B cell (primary cell): ENCODE data around the gene DLX1. TPM values are rescaled to one million over a fixed set of nuclear protein-coding genes. Genes with fewer than 3 reads are reported as not detected.

Source experiments
- ATAC-seq: fragments of 200-7000 bp; cut with Tn5 transposase; one replicate; pipeline ENCODE4 v1.10.0; 2021; ENCODE audit warnings: low read depth, mild to moderate bottlenecking, moderate number of reproducible peaks, moderate library complexity
- CTCF ChIA-PET: fragments of 350-600 bp; sonication (Branson Sonifier 250); formaldehyde crosslinking; loops from one replicate; lab custom pipeline; 2021; ENCODE audit warnings: antibody characterized with exemption, inconsistent platforms; lab: Charles Lee
- POLR2A ChIA-PET: fragments of 350-600 bp; sonication (Branson Sonifier 250); formaldehyde crosslinking; loops from one replicate; lab custom pipeline; 2021; ENCODE audit warnings: antibody characterized with exemption; lab: Charles Lee
- DNase-seq: peaks from one replicate; pipeline ENCODE4 v3.0.0; 2013
- H2AFZ ChIP-seq: 2 replicates; pipeline ENCODE4 v1.6.1; 2012; ENCODE audit warnings: mild to moderate bottlenecking, low read depth, low read length; ENCODE audit not compliant: insufficient read depth, poor library complexity, severe bottlenecking
- H3K27ac ChIP-seq, 2 donors: 1 replicate in 1 of 2; 2 replicates in 1 of 2; pipeline ENCODE4 v1.5.1; 2012 to 2013; ENCODE audit warnings: low read length in 2 of 2, mild to moderate bottlenecking in 2 of 2, moderate library complexity in 1 of 2
- H3K27me3 ChIP-seq, 4 experiments: fragments of 200-600 bp in 1 of 4; sonication (generic) in 1 of 4; replicated peaks in 1 of 4; 1 replicate in 2 of 4; 2 replicates in 2 of 4; pipeline versions ENCODE4 v1.6.1 to v1.7.0; 2013 to 2016; ENCODE audit warnings: low read length in 3 of 4, mild to moderate bottlenecking in 2 of 4, mixed read lengths in 1 of 4, moderate library complexity in 1 of 4; ENCODE audit not compliant: insufficient read depth in 4 of 4, control insufficient read depth in 3 of 4; ENCODE audit errors: control extremely low read depth in 1 of 4
- H3K36me3 ChIP-seq, 2 experiments: replicated peaks in 1 of 2; 1 replicate in 1 of 2; 2 replicates in 1 of 2; pipeline versions ENCODE4 v1.6.1 to v1.7.1; 2013; ENCODE audit warnings: low read length in 1 of 2; ENCODE audit not compliant: insufficient read depth in 2 of 2, control insufficient read depth in 1 of 2; ENCODE audit errors: control extremely low read depth in 1 of 2, extremely low read depth in 1 of 2
- H3K4me1 ChIP-seq, 2 donors: fragments of 200-600 bp in 1 of 2; sonication (generic) in 1 of 2; 1 replicate in 1 of 2; 2 replicates in 1 of 2; pipeline versions ENCODE4 v1.5.1 to v1.6.1; 2013 to 2017; ENCODE audit warnings: low read length in 2 of 2; ENCODE audit not compliant: control insufficient read depth in 2 of 2, insufficient read depth in 2 of 2
- H3K4me2 ChIP-seq: replicated peaks from 2 replicates; pipeline ENCODE3; 2012; ENCODE audit warnings: mild to moderate bottlenecking, low read depth, low read length; ENCODE audit not compliant: poor library complexity, severe bottlenecking
- H3K4me3 ChIP-seq, 5 experiments: fragments of 200-600 bp in 1 of 5; sonication (generic) in 1 of 5; 1 replicate in 3 of 5; 2 replicates in 2 of 5; pipeline versions ENCODE4 v1.5.1 to v1.7.0; 2011 to 2016; ENCODE audit warnings: low read length in 4 of 5, mild to moderate bottlenecking in 4 of 5, low read depth in 2 of 5, control low read depth in 1 of 5, moderate library complexity in 1 of 5; ENCODE audit not compliant: insufficient read depth in 1 of 5; ENCODE audit errors: control extremely low read depth in 1 of 5, extremely low read depth in 1 of 5
- H3K79me2 ChIP-seq: fragments of 200-600 bp; sonication (generic); one replicate; pipeline ENCODE4 v1.6.0; 2016; ENCODE audit warnings: low read length; ENCODE audit not compliant: control insufficient read depth, insufficient read depth
- H3K9ac ChIP-seq: fragments of 200-600 bp; sonication (generic); 2 replicates; pipeline ENCODE4 v1.6.1; 2017; ENCODE audit warnings: mild to moderate bottlenecking, low read length, moderate library complexity
- H3K9me3 ChIP-seq, 3 donors: one replicate each; pipeline versions ENCODE4 v1.6.1 to v1.7.1; 2013; ENCODE audit warnings: low read length in 2 of 3; ENCODE audit not compliant: control insufficient read depth in 2 of 3, insufficient read depth in 1 of 3; ENCODE audit errors: control extremely low read depth in 1 of 3
- H4K20me1 ChIP-seq: 2 replicates; pipeline ENCODE4 v1.6.0; 2012; ENCODE audit warnings: mild to moderate bottlenecking, low read length; ENCODE audit not compliant: insufficient read depth, control insufficient read depth, poor library complexity, severe bottlenecking
- H3K27ac Mint-ChIP-seq: one replicate; pipeline ENCODE4 v1.8.0; 2021; ENCODE audit warnings: mixed read lengths
- H3K27me3 Mint-ChIP-seq: one replicate; pipeline ENCODE4 v1.8.0; 2021; ENCODE audit warnings: mixed read lengths
- H3K4me1 Mint-ChIP-seq: one replicate; pipeline ENCODE4 v1.8.0; 2021; ENCODE audit warnings: mixed read lengths
- H3K4me3 Mint-ChIP-seq: one replicate; pipeline ENCODE4 v1.8.0; 2021; ENCODE audit warnings: mixed read lengths
- H3K9me3 Mint-ChIP-seq: one replicate; pipeline ENCODE4 v1.8.0; 2022; ENCODE audit warnings: mixed read lengths; ENCODE audit not compliant: insufficient read depth
- CTCF ChIP-seq: fragments of 200-600 bp; IDR thresholded peaks from one replicate; pipeline ENCODE4 v1.8.0; 2022; ENCODE audit warnings: antibody characterized with exemption, mild to moderate bottlenecking
- EZH2 ChIP-seq: IDR thresholded peaks from 2 replicates; pipeline ENCODE4 v1.6.1; 2012; ENCODE audit warnings: borderline replicate concordance, low read depth, mild to moderate bottlenecking, moderate library complexity, low read length; ENCODE audit not compliant: insufficient read depth, poor library complexity, severe bottlenecking
- WGBS: methylation state at CpG from one replicate; pipeline ENCODE4 v1.1.5; 2013; ENCODE audit warnings: missing lambda C conversion rate; ENCODE audit not compliant: insufficient coverage; 5-methylcytosine and 5-hydroxymethylcytosine counted together
- intact Hi-C: fragments of 100-400 bp; cut with micrococcal nuclease; formaldehyde crosslinking; loops from one replicate; pipeline ENCODE4 v1.10.0; 2022
- polyA plus RNA-seq: library from polyadenylated mRNA; depleted of rRNA; stranded (reverse); fragments of >200 nt; gene quantifications from 2 replicates; pipeline ENCODE4 v1.2.3, GENCODE V29; 2012
- total RNA-seq, 2 donors: library from RNA; stranded (reverse); fragments of 120-200 nt in 1 of 2; gene quantifications; 1 replicate in 1 of 2; 2 replicates in 1 of 2; pipeline versions ENCODE4 v1.2.3 to v1.2.4, GENCODE V29; 2013 to 2022

DLX1 gene
- total and polyA plus RNA-seq, 2 donors (not counting 1 experiment from before 2014, with no cell fraction given) = not detected

GRCh38 chr2:172047566-172048507 lies 37.5 kb upstream of the DLX1 start:
- ChIA-PET CTCF (no interaction called here), POLR2A (no interaction called here)
- intact Hi-C loops = no loop called here
- no peak overlapping the region for H3K4me3 Mint-ChIP-seq
- H3K9ac ChIP-seq = no peak overlapping the region
- H3K4me3 ChIP-seq = no peak overlapping the region
- H3K27me3 Mint-ChIP-seq = no peaks in the 10 kb centered on the region
- no peaks in the 10 kb centered on the region for H3K9me3 Mint-ChIP-seq
- H3K27ac Mint-ChIP-seq = no peak overlapping the region
- no peaks in the 10 kb centered on the region for H3K9me3 ChIP-seq
- no peak overlapping the region for H2AFZ ChIP-seq
- H3K4me1 ChIP-seq = no peaks in the 10 kb centered on the region
- no peaks in the 10 kb centered on the region for H4K20me1 ChIP-seq
- no peaks in the 10 kb centered on the region for H3K79me2 ChIP-seq
- no peak overlapping the region for H3K4me2 ChIP-seq
- DNase-seq = no peak
- ATAC-seq = no peak
- 100% methylated on average over 5 of the region's 8 CpGs for WGBS
- no peaks in the 10 kb centered on the region for H3K36me3 ChIP-seq
- TF ChIP-seq EZH2 (no peak), CTCF (no peak)
- H3K4me1 Mint-ChIP-seq = no peaks in the 10 kb centered on the region
- H3K27me3 ChIP-seq = no peaks in the 10 kb centered on the region
- no peak overlapping the region for H3K27ac ChIP-seq
